GM19099 (cell line): ENCODE measurements around the gene MITF.

Experiments
- POLR2A ChIP-seq: IDR thresholded peaks from 3 replicates; pipeline ENCODE4 v1.6.1; 2011; ENCODE audit warnings: low read depth; ENCODE audit not compliant: insufficient read length; ENCODE audit errors: extremely low read depth

Gene MITF

GRCh38 chr3:69785769-69786320 is 46.6 kb downstream of the MITF start:
- no peak for TF ChIP-seq POLR2A

GRCh38 chr3:69786854-69787253 is 47.6 kb downstream of the MITF start:
- no peak for TF ChIP-seq POLR2A

- TF ChIP-seq POLR2A = no peak
Measured at GRCh38 chr3:69787436-69788168, 48.3 kb downstream of the MITF start.

GRCh38 chr3:69791106-69791505 is 51.8 kb downstream of the MITF start:
- no peak for TF ChIP-seq POLR2A

- no peak for TF ChIP-seq POLR2A
Measured at GRCh38 chr3:69791919-69792399, 52.7 kb downstream of the MITF start.

GRCh38 chr3:69803681-69804270 is 64.5 kb downstream of the MITF start:
- no peak for TF ChIP-seq POLR2A

GRCh38 chr3:69805491-69805890 is 66.2 kb downstream of the MITF start:
- TF ChIP-seq POLR2A = no peak

GRCh38 chr3:69806735-69807438 is 67.6 kb downstream of the MITF start:
- TF ChIP-seq POLR2A = no peak

GRCh38 chr3:69807674-69808073 is 68.4 kb downstream of the MITF start:
- TF ChIP-seq POLR2A = no peak

GRCh38 chr3:69809076-69809835 is 70.0 kb downstream of the MITF start:
- no peak for TF ChIP-seq POLR2A

- TF ChIP-seq POLR2A = no peak
Measured at GRCh38 chr3:69811452-69812401, 72.5 kb downstream of the MITF start.

- no peak for TF ChIP-seq POLR2A
Measured at GRCh38 chr3:69815970-69816369, 76.7 kb downstream of the MITF start.

GRCh38 chr3:69817988-69818387 is 78.7 kb downstream of the MITF start:
- no peak for TF ChIP-seq POLR2A

- TF ChIP-seq POLR2A = no peak
Measured at GRCh38 chr3:69819282-69819681, 80.0 kb downstream of the MITF start.

GRCh38 chr3:69821133-69821532 is 81.9 kb downstream of the MITF start:
- TF ChIP-seq POLR2A = no peak

GRCh38 chr3:69823743-69824142 is 84.5 kb downstream of the MITF start:
- TF ChIP-seq POLR2A = no peak
